Peyer's patch (tissue), 4 donors: Measurements from ENCODE around the gene PDIA3.

ENCODE experiments used
- POLR2A ChIP-seq, 2 donors: fragments of 450-650 bp; IDR thresholded peaks; one replicate each; pipeline ENCODE4 v1.5.1; 2017; ENCODE audit warnings: antibody characterized with exemption in 2 of 2, mild to moderate bottlenecking in 2 of 2, moderate library complexity in 2 of 2
- TF ChIP-seq, protein P1 (sequence below), 6 experiments: fragments of 450-650 bp in 4 of 6; fragments of 200-600 bp in 2 of 6; sonication (generic) in 1 of 6; IDR thresholded peaks; one replicate each; pipeline ENCODE4 v1.5.1; 2017 to 2019; ENCODE audit warnings: antibody characterized with exemption in 6 of 6, mild to moderate bottlenecking in 3 of 6, moderate library complexity in 1 of 6

DNA sequence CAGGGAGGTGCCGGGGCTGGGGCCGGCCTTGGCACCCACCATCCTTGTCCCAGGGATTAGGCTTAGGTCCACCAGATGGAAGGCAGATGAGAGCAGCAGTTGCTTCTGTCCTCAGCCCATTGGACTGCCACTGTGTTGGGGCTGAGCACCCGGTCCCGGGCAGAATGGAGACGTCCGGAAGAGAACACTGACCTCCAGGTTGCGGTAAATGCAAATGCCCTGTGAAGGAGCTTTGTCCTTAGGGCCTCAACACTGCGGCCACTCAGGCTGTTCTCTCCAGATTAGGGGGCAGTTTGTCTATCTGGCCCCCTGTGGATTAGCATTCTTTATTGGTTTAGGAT is 53.7 kb downstream of the PDIA3 start, which contains the start of gene SERINC4:
- TF ChIP-seq, protein P1, sequence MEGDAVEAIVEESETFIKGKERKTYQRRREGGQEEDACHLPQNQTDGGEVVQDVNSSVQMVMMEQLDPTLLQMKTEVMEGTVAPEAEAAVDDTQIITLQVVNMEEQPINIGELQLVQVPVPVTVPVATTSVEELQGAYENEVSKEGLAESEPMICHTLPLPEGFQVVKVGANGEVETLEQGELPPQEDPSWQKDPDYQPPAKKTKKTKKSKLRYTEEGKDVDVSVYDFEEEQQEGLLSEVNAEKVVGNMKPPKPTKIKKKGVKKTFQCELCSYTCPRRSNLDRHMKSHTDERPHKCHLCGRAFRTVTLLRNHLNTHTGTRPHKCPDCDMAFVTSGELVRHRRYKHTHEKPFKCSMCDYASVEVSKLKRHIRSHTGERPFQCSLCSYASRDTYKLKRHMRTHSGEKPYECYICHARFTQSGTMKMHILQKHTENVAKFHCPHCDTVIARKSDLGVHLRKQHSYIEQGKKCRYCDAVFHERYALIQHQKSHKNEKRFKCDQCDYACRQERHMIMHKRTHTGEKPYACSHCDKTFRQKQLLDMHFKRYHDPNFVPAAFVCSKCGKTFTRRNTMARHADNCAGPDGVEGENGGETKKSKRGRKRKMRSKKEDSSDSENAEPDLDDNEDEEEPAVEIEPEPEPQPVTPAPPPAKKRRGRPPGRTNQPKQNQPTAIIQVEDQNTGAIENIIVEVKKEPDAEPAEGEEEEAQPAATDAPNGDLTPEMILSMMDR (IDR thresholded peaks at IDR 0.05): no peak
- TF ChIP-seq POLR2A (IDR thresholded peaks at IDR 0.05): no peak
